ENCODE data around the gene THOP1.

DNA sequence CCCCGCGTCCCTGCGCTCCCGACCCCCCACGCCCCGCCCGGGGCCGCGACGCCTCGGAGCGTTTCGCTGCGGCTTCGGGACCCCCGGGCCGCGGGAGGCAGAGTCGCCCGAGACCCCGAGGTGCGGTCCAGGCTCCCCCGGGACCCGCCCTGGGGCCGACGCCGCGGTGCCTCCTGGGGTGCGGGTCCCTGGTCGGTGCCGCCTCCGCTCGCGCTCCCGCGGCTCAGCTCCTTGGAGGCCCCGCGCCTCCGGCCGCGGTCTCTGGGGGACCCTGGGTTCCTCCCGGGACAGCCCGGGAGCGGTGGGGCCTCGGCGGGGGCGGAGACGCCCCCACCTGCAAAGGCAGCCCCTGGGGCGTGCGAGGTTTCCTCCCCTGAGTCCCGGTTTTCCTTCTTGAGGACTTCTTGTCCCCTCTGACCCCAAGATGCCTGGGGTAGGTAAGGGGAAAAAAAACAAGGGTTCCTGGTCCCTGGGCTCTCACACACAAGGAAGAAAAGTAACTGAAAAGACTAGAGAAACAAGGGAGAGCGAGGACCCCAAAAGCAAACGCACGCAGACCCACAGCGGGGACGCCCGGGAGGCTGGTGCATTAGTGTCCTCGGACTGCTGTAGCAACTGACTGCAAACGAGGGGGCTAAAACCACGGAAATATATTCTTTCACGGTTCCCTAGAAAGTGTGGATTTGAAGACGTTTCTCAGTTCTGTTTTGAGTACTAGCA is 56.7 kb downstream of the THOP1 start:
- no peak for TF ChIP-seq SMC3 (IDR thresholded peaks at IDR 0.05)
- no peak for TF ChIP-seq POLR2A (IDR thresholded peaks at IDR 0.05; ENCODE audit: low read length)
- TF ChIP-seq PHF8 (IDR thresholded peaks at IDR 0.05; ENCODE audit: borderline replicate concordance, low read depth): no peak
- no peak for TF ChIP-seq MAFK (IDR thresholded peaks at IDR 0.05; ENCODE audit: partially characterized antibody)
- TF ChIP-seq, protein P1, sequence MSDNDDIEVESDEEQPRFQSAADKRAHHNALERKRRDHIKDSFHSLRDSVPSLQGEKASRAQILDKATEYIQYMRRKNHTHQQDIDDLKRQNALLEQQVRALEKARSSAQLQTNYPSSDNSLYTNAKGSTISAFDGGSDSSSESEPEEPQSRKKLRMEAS (IDR thresholded peaks at IDR 0.05): no peak
- TF ChIP-seq, protein P2, sequence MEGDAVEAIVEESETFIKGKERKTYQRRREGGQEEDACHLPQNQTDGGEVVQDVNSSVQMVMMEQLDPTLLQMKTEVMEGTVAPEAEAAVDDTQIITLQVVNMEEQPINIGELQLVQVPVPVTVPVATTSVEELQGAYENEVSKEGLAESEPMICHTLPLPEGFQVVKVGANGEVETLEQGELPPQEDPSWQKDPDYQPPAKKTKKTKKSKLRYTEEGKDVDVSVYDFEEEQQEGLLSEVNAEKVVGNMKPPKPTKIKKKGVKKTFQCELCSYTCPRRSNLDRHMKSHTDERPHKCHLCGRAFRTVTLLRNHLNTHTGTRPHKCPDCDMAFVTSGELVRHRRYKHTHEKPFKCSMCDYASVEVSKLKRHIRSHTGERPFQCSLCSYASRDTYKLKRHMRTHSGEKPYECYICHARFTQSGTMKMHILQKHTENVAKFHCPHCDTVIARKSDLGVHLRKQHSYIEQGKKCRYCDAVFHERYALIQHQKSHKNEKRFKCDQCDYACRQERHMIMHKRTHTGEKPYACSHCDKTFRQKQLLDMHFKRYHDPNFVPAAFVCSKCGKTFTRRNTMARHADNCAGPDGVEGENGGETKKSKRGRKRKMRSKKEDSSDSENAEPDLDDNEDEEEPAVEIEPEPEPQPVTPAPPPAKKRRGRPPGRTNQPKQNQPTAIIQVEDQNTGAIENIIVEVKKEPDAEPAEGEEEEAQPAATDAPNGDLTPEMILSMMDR (IDR thresholded peaks at IDR 0.05): no peak; the same call in 2 of the 3 replicates
- no peak for TF ChIP-seq HDAC2 (IDR thresholded peaks at IDR 0.05)
- TF ChIP-seq, protein P3, sequence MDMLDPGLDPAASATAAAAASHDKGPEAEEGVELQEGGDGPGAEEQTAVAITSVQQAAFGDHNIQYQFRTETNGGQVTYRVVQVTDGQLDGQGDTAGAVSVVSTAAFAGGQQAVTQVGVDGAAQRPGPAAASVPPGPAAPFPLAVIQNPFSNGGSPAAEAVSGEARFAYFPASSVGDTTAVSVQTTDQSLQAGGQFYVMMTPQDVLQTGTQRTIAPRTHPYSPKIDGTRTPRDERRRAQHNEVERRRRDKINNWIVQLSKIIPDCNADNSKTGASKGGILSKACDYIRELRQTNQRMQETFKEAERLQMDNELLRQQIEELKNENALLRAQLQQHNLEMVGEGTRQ (IDR thresholded peaks at IDR 0.05): no peak
- no peak for TF ChIP-seq BHLHE40 (IDR thresholded peaks at IDR 0.05; ENCODE audit: low read depth, low read length)
- no peak for TF ChIP-seq ZFP36 (IDR thresholded peaks at IDR 0.05; ENCODE audit: borderline replicate concordance, partially characterized antibody)
- TF ChIP-seq JUN (IDR thresholded peaks at IDR 0.05): no peak
- TF ChIP-seq CEBPB (IDR thresholded peaks at IDR 0.05): no peak

All from A549 (cell line).